Endothelial cell of umbilical vein (primary cell): ENCODE results near the gene HIC2. TPM values are rescaled to one million over a fixed set of nuclear protein-coding genes. Genes with fewer than 3 reads are reported as not detected.

Experiments
- BruUV-seq: library from RNA; stranded (reverse); fragments of 400-500 nt; replicated peaks from 2 replicates; lab custom pipeline; 2021; lab: Mats Ljungman, UMichigan
- CTCF ChIA-PET: fragments of 300-600, 350-600 bp; sonication (Branson Sonifier 250); formaldehyde crosslinking; loops from one replicate; lab custom pipeline; 2021; ENCODE audit warnings: antibody characterized with exemption, inconsistent platforms; lab: Charles Lee
- POLR2A ChIA-PET: fragments of 300-600, 350-600 bp; sonication (Branson Sonifier 250); formaldehyde crosslinking; loops from one replicate; lab custom pipeline; 2021; ENCODE audit warnings: antibody characterized with exemption, inconsistent platforms; lab: Charles Lee
- DNase-seq: peaks from one replicate; pipeline ENCODE4 v3.0.0-alpha.2; 2011; ENCODE audit warnings: low read depth, low spot score
- FAIRE-seq: peaks from 2 replicates; lab custom pipeline; 2011; peaks lifted over from hg19 to GRCh38; lab: Jason Lieb, UNC
- H2AFZ ChIP-seq: 2 replicates; pipeline ENCODE4 v1.6.0; 2012; ENCODE audit warnings: low read depth, low read length, control low read depth, inconsistent platforms
- H3K27ac ChIP-seq: 2 replicates; pipeline ENCODE4 v1.5.1; 2011; ENCODE audit warnings: low read depth, mild to moderate bottlenecking, control low read depth, low read length, moderate library complexity; ENCODE audit not compliant: insufficient read depth
- H3K27me3 ChIP-seq, 2 experiments: 2 replicates each; pipeline versions ENCODE4 v1.6.0 to v1.6.1; 2011; ENCODE audit warnings: low read length in 2 of 2, mixed read lengths in 1 of 2; ENCODE audit not compliant: control insufficient read depth in 2 of 2, insufficient read depth in 2 of 2
- H3K36me3 ChIP-seq, 2 experiments: 2 replicates in 1 of 2; 3 replicates in 1 of 2; pipeline ENCODE4 v1.5.1; 2011; ENCODE audit warnings: low read length in 2 of 2, mild to moderate bottlenecking in 1 of 2, moderate library complexity in 1 of 2; ENCODE audit not compliant: control insufficient read depth in 2 of 2, insufficient read depth in 2 of 2; ENCODE audit errors: extremely low read depth in 1 of 2
- H3K4me1 ChIP-seq: 3 replicates; pipeline ENCODE4 v1.5.1; 2011; ENCODE audit warnings: mild to moderate bottlenecking, low read length; ENCODE audit not compliant: control insufficient read depth, insufficient read depth; ENCODE audit errors: extremely low read depth
- H3K4me2 ChIP-seq: 2 replicates; pipeline ENCODE4 v1.6.1; 2011; ENCODE audit warnings: low read length, control low read depth, mixed read lengths; ENCODE audit not compliant: insufficient read depth
- H3K4me3 ChIP-seq, 3 experiments: fragments of 200-600 bp in 1 of 3; sonication (generic), shearing (Covaris generic) in 1 of 3; replicated peaks in 1 of 3; 2 replicates each; pipeline ENCODE4 v1.5.1; 2011 to 2016; ENCODE audit warnings: control low read depth in 3 of 3, low read length in 3 of 3, mild to moderate bottlenecking in 2 of 3, inconsistent platforms in 1 of 3, low read depth in 1 of 3, moderate library complexity in 1 of 3; ENCODE audit not compliant: insufficient read depth in 1 of 3
- H3K79me2 ChIP-seq: 2 replicates; pipeline ENCODE4 v1.6.0; 2012; ENCODE audit warnings: low read length, inconsistent platforms; ENCODE audit not compliant: control insufficient read depth, insufficient read depth
- H3K9ac ChIP-seq: replicated peaks from 2 replicates; pipeline ENCODE3; 2011; ENCODE audit warnings: low read length, control low read depth; ENCODE audit not compliant: insufficient read depth; ENCODE audit errors: extremely low read depth
- H3K9me1 ChIP-seq: replicated peaks from 3 replicates; pipeline ENCODE4 v1.6.0; 2011; ENCODE audit warnings: mild to moderate bottlenecking, low read length; ENCODE audit not compliant: control insufficient read depth, insufficient read depth; ENCODE audit errors: extremely low read depth
- H3K9me3 ChIP-seq: replicated peaks from 2 replicates; pipeline ENCODE4 v1.5.1; 2012; ENCODE audit warnings: low read length, inconsistent platforms; ENCODE audit not compliant: control insufficient read depth, insufficient read depth
- H4K20me1 ChIP-seq: replicated peaks from 2 replicates; pipeline ENCODE3; 2011; ENCODE audit warnings: mild to moderate bottlenecking, low read length; ENCODE audit not compliant: control insufficient read depth, insufficient read depth; ENCODE audit errors: extremely low read depth
- EZH2 ChIP-seq: IDR thresholded peaks from 2 replicates; pipeline ENCODE4 v1.6.1; 2012; ENCODE audit warnings: borderline replicate concordance, low read depth, mild to moderate bottlenecking, moderate library complexity, low read length, inconsistent platforms; ENCODE audit not compliant: severe bottlenecking
- GATA2 ChIP-seq: IDR thresholded peaks from 2 replicates; pipeline ENCODE4 v1.7.0; 2011; ENCODE audit warnings: low read depth, mild to moderate bottlenecking, moderate library complexity, mixed read lengths, low read length; ENCODE audit not compliant: insufficient read length, insufficient read depth
- JUN ChIP-seq: IDR thresholded peaks from 2 replicates; pipeline ENCODE4 v1.6.1; 2011; ENCODE audit warnings: borderline replicate concordance, low read depth; ENCODE audit not compliant: insufficient read length, insufficient read depth
- MYC ChIP-seq: IDR thresholded peaks from one replicate; pipeline ENCODE4 v1.6.1; 2011; ENCODE audit warnings: mild to moderate bottlenecking, low read depth, low read length
- POLR2A ChIP-seq: IDR thresholded peaks from 2 replicates; pipeline ENCODE4 v1.6.1; 2012; ENCODE audit warnings: low read depth, mild to moderate bottlenecking, control low read depth, low read length
- POLR2AphosphoS5 ChIP-seq: IDR thresholded peaks from 2 replicates; pipeline ENCODE4 v1.6.1; 2012; ENCODE audit warnings: low read depth, mild to moderate bottlenecking, control low read depth, low read length, moderate library complexity; ENCODE audit not compliant: insufficient read depth
- dilution Hi-C: fragments of 300-500 bp; cut with MboI; formaldehyde crosslinking; loops from one replicate; pipeline ENCODE4 v1.15.0; 2019; ENCODE audit warnings: low sequenced_read_pairs; ENCODE audit not compliant: extremely low pct_ligation_motif_present
- intact Hi-C: fragments of 100-400 bp; cut with micrococcal nuclease; formaldehyde crosslinking; loops from one replicate; pipeline ENCODE4 v1.10.0; 2022
- polyA plus RNA-seq, 4 experiments: library from polyadenylated mRNA; depleted of rRNA in 3 of 4; stranded (reverse) in 3 of 4; unstranded in 1 of 4; fragments of >200 nt; gene quantifications; 2 replicates each; pipeline versions ENCODE4 v1.2.1 to v1.2.3, GENCODE V29; 2011 to 2012; ENCODE audit warnings: missing spikeins in 1 of 4
- total RNA-seq: library from RNA; stranded (reverse); gene quantifications from 2 replicates; pipeline ENCODE4 v1.2.3, GENCODE V29; 2021
- TF ChIP-seq, protein P1 (sequence below), 2 donors: IDR thresholded peaks; 1 replicate in 1 of 2; 2 replicates in 1 of 2; pipeline ENCODE4 v1.5.1; 2011; ENCODE audit warnings: low read length in 2 of 2, mild to moderate bottlenecking in 2 of 2, moderate library complexity in 2 of 2, control low read depth in 1 of 2, inconsistent platforms in 1 of 2, low read depth in 1 of 2; ENCODE audit not compliant: insufficient read depth in 1 of 2; ENCODE audit errors: extremely low read depth in 1 of 2
- TF ChIP-seq, protein P2 (sequence below): IDR thresholded peaks from 2 replicates; pipeline ENCODE4 v1.6.1; 2011; ENCODE audit not compliant: insufficient read depth, insufficient read length

Gene HIC2
- total and polyA plus RNA-seq, 2 donors (not counting 3 experiments of a cell fraction or from before 2014, with no cell fraction given): 1.9 to 4.9 TPM

DNA sequence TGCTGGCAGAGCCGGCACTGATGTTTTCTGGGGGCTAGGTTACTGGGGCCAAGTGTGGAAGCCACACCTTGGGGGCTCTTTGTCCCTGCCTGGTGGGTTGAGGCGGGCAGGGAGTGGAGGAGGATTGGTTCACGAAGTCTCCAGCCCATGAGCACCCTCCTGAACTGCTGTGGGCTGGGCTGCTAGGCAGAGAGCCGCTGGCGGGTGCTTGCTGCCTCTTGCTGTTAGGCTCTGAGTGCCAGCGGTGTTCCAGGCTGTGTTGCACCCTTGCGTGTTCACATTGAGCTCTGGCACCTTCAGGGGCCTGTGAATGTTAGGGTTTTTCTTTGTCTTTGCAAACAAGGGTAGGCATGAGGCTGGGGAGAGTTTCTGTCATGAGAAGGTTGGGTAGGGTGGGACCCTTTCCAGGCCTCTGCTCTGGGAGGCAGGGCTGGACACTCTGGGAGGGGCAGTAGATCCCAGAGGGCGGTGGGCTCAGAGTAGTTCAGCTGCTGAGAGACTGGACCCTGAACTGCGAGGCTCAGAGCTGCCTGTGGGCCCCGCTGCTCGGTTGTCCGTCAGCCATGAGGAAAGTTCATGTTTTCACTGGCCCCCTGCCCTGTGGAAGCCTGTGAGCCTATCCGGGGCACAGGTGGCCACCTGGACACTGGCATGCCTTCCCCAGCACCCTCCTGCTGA is 26.0 kb downstream of the HIC2 start:
- H3K9me1 ChIP-seq: no peaks in the 10 kb centered on the region
- no peak overlapping the region for H2AFZ ChIP-seq
- TF ChIP-seq EZH2 (no peak), GATA2 (no peak), MYC (no peak), POLR2AphosphoS5 (no peak), POLR2A (no peak), JUN (no peak)
- TF ChIP-seq, protein P1, sequence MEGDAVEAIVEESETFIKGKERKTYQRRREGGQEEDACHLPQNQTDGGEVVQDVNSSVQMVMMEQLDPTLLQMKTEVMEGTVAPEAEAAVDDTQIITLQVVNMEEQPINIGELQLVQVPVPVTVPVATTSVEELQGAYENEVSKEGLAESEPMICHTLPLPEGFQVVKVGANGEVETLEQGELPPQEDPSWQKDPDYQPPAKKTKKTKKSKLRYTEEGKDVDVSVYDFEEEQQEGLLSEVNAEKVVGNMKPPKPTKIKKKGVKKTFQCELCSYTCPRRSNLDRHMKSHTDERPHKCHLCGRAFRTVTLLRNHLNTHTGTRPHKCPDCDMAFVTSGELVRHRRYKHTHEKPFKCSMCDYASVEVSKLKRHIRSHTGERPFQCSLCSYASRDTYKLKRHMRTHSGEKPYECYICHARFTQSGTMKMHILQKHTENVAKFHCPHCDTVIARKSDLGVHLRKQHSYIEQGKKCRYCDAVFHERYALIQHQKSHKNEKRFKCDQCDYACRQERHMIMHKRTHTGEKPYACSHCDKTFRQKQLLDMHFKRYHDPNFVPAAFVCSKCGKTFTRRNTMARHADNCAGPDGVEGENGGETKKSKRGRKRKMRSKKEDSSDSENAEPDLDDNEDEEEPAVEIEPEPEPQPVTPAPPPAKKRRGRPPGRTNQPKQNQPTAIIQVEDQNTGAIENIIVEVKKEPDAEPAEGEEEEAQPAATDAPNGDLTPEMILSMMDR (IDR thresholded peaks at IDR 0.05; ENCODE audit: extremely low read depth in 1 of 2, insufficient read depth in 1 of 2, low read depth in 1 of 2, low read length in 2 of 2): no peak
- TF ChIP-seq, protein P2, sequence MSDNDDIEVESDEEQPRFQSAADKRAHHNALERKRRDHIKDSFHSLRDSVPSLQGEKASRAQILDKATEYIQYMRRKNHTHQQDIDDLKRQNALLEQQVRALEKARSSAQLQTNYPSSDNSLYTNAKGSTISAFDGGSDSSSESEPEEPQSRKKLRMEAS: no peak
- ChIA-PET POLR2A (no interaction called here), CTCF (interaction anchor here (1.0 kb wide), 1 partner anchor 204 kb away, joined by 3 read pairs; no protein-coding TSS in a partner anchor)
- H3K27me3 ChIP-seq: no peaks in the 10 kb centered on the region
- no peak overlapping the region for H3K4me3 ChIP-seq
- H3K36me3 ChIP-seq: peaks cover 0 to 9% of the 10 kb centered on the region in 2 experiments
- intact Hi-C loops (no loop called here), dilution Hi-C loops (no loop called here)
- H3K79me2 ChIP-seq: no peaks in the 10 kb centered on the region
- no peaks in the 10 kb centered on the region for H3K9me3 ChIP-seq
- no peak overlapping the region for H3K27ac ChIP-seq
- no peaks in the 10 kb centered on the region for H4K20me1 ChIP-seq
- H3K9ac ChIP-seq: no peak overlapping the region
- FAIRE-seq (no peak), DNase-seq (no peak)
- no peak overlapping the region for H3K4me2 ChIP-seq
- H3K4me1 ChIP-seq: no peaks in the 10 kb centered on the region
- BruUV-seq: no TSS peak
